Measurements from ENCODE around the gene FRMD8.

DNA sequence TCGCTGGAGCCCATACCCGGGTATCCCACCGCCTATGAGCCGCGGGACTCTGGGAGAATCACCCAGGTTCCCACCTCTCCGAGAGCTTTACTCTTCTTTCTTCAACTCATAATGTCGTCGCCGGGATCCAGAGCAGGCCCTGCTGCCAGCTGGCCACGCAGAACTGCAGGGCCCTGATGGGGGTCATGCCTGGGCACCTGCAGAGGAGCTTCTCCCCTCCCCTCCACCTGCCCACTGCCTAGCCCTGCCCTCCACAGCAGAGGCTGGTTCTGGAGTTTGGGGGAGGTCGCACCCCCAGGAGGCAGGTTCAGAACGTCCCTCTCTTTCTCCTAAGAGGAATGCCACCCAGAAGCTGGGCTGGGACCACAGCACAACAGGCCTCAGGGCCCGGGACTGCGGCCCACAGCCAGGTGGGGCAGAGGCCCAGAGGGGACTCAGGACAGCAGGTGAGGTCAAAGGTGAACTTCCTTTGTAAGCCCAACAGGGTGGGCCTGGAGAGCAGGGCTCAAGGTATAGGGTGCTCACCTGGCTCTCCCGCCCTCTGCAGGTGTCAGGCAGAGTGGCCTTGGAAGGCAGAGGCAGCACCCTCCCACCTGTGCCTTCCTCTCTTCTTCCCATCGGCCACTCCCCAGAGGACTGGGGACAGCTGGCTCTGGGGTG lies 5.8 kb upstream of the FRMD8 start:
- TF ChIP-seq CTCF (IDR thresholded peaks at IDR 0.05; ENCODE audit: low read length) (no peak), EZH2 (IDR thresholded peaks at IDR 0.05; ENCODE audit: borderline replicate concordance, low read length) (no peak)

Measured in OCI-LY1 (cell line).